Vagina (tissue), 2 donors: ENCODE results near the gene REX1BD.

Experiments used
- CTCF ChIP-seq, 3 experiments: fragments of 450-650 bp in 2 of 3; fragments of 200-600 bp in 1 of 3; sonication (generic) in 1 of 3; IDR thresholded peaks; one replicate each; pipeline ENCODE4 v1.5.1; 2017 to 2019; ENCODE audit warnings: antibody characterized with exemption in 3 of 3, mild to moderate bottlenecking in 2 of 3, moderate library complexity in 2 of 3
- POLR2A ChIP-seq, 2 donors: fragments of 450-650 bp; IDR thresholded peaks; one replicate each; pipeline ENCODE4 v1.6.1; 2017; ENCODE audit warnings: antibody characterized with exemption in 2 of 2, mild to moderate bottlenecking in 2 of 2, moderate library complexity in 2 of 2
- POLR2AphosphoS5 ChIP-seq, 2 donors: sonication (generic); formaldehyde crosslinking; IDR thresholded peaks; one replicate each; pipeline ENCODE4 v1.9.0; 2017; ENCODE audit warnings: antibody characterized with exemption in 2 of 2, mild to moderate bottlenecking in 2 of 2, low read depth in 1 of 2; ENCODE audit not compliant: insufficient read depth in 1 of 2

GRCh38 chr19:18610556-18611326 is 22.1 kb downstream of the REX1BD start:
- TF ChIP-seq CTCF (IDR thresholded peaks at IDR 0.05): no peak
- no peak for TF ChIP-seq POLR2AphosphoS5 (IDR thresholded peaks at IDR 0.05; ENCODE audit: insufficient read depth in 1 of 2, low read depth in 1 of 2)
- no peak for TF ChIP-seq POLR2A (IDR thresholded peaks at IDR 0.05)
